ENCODE data around the gene ZCCHC3. TPM values are rescaled to one million over a fixed set of nuclear protein-coding genes. Genes with fewer than 3 reads are reported as not detected.

Gene ZCCHC3
- total RNA-seq, 1 donor from 2014 or later, result 40.0 TPM

DNA sequence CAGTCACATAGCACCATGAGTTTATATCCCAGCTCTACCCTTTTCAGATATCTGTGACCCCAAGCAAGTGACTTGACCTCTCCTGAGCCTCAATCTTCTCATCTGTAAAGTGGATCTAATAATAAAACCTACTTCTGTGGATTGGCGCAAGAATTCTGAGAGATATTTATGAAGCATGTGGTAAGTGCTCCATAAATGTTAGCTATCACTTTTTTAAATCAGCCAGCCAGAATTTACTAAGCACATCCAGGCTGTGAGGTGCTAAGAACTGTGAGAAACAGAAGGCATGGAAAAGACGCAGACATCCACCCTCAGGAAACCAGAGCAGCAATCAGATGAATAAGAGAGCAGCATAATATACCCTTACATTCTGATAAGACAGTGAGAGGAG is 7.7 kb upstream of the ZCCHC3 start:
- TF ChIP-seq, protein P1, sequence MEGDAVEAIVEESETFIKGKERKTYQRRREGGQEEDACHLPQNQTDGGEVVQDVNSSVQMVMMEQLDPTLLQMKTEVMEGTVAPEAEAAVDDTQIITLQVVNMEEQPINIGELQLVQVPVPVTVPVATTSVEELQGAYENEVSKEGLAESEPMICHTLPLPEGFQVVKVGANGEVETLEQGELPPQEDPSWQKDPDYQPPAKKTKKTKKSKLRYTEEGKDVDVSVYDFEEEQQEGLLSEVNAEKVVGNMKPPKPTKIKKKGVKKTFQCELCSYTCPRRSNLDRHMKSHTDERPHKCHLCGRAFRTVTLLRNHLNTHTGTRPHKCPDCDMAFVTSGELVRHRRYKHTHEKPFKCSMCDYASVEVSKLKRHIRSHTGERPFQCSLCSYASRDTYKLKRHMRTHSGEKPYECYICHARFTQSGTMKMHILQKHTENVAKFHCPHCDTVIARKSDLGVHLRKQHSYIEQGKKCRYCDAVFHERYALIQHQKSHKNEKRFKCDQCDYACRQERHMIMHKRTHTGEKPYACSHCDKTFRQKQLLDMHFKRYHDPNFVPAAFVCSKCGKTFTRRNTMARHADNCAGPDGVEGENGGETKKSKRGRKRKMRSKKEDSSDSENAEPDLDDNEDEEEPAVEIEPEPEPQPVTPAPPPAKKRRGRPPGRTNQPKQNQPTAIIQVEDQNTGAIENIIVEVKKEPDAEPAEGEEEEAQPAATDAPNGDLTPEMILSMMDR (IDR thresholded peaks at IDR 0.05; ENCODE audit: unreplicated experiment), result no peak
- H3K9me3 Mint-ChIP-seq (ENCODE audit: unreplicated experiment), result no peaks in the 10 kb centered on the region
- peak overlapping the region; percentile 75 for H3K27ac Mint-ChIP-seq (ENCODE audit: unreplicated experiment)
- H3K27me3 Mint-ChIP-seq (ENCODE audit: unreplicated experiment), result no peaks in the 10 kb centered on the region
- DNase-seq (ENCODE audit: low spot score), result no peak
- peaks cover 5% of the 10 kb centered on the region for H3K36me3 Mint-ChIP-seq (ENCODE audit: low read depth, unreplicated experiment)
- peaks cover 29% of the 10 kb centered on the region for H3K4me1 Mint-ChIP-seq (ENCODE audit: unreplicated experiment)
- no peak overlapping the region for H3K4me3 Mint-ChIP-seq (ENCODE audit: unreplicated experiment)

- Mint-ChIP-seq H3K27ac (ENCODE audit: unreplicated experiment) (peak within 1 kb of the TSS; percentile 75), H3K27me3 (ENCODE audit: unreplicated experiment) (peaks cover 3% of the 10 kb centered on the region), H3K36me3 (ENCODE audit: low read depth, unreplicated experiment) (peaks cover 5% of the 10 kb centered on the region), H3K9me3 (ENCODE audit: unreplicated experiment) (no peaks in the 10 kb centered on the region), H3K4me3 (ENCODE audit: unreplicated experiment) (no peak within 1 kb of the TSS), H3K4me1 (ENCODE audit: unreplicated experiment) (peaks cover 29% of the 10 kb centered on the region)
- TF ChIP-seq, protein P1 (IDR thresholded peaks at IDR 0.05; ENCODE audit: unreplicated experiment), result peak; percentile 15
- peak; percentile 91 for DNase-seq (ENCODE audit: low spot score)
Measured at GRCh38 chr20:290084-290831, 7.1 kb upstream of the ZCCHC3 start, which contains the start of gene C20orf96. C20orf96 (minus strand) TSS chr20:290750; CDS start chr20:290610, 140 bp downstream.

DNA sequence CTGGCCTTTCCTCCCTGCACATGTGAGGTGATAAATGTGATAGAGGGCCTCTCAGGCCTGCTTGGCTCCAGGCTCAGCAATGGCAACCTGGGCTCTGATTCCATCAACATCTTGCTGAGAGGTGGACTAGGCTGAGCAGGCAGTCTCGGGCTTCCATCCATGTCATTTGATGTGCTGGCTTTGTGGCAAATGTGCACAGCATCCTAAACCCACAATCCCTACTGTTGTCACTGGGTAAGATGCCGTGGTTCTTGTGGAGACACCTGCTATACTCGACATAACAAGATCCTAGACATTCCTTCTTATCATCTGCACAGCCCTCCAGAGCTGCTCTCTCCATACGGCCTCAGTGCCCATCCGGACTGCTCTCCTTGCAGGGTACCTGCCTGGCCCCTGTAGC is 2.8 kb upstream of the ZCCHC3 start:
- Mint-ChIP-seq H3K4me1 (ENCODE audit: unreplicated experiment) (peaks cover 38% of the 10 kb centered on the region), H3K27ac (ENCODE audit: unreplicated experiment) (peak overlapping the region; percentile 12), H3K27me3 (ENCODE audit: unreplicated experiment) (peaks cover 20% of the 10 kb centered on the region), H3K4me3 (ENCODE audit: unreplicated experiment) (peak overlapping the region; percentile 67), H3K9me3 (ENCODE audit: unreplicated experiment) (no peaks in the 10 kb centered on the region), H3K36me3 (ENCODE audit: low read depth, unreplicated experiment) (peaks cover 11% of the 10 kb centered on the region)
- TF ChIP-seq, protein P1 (IDR thresholded peaks at IDR 0.05; ENCODE audit: unreplicated experiment), result no peak
- DNase-seq (ENCODE audit: low spot score), result no peak

DNA sequence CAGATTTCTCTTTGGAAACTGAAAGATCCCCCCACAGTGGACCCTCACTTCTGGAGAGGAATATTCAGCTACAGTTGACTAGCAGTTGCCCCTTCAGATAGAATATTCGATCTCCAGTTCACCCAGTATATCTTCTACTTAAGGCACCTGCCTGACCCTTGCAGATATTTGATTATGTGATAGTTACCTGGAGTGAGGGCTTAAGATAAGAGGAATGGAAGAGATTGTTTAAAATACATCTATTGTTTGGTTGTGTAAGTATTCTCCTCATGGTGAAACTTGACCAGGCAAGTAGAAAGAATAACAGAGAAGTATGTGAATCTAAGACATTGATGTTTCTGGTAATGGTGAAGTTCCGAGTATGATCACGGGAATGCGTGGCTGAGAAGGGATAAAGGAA is 1.6 kb upstream of the ZCCHC3 start:
- Mint-ChIP-seq H3K4me3 (ENCODE audit: unreplicated experiment) (peak overlapping the region; percentile 83), H3K9me3 (ENCODE audit: unreplicated experiment) (no peaks in the 10 kb centered on the region), H3K27ac (ENCODE audit: unreplicated experiment) (peak overlapping the region; percentile 9)

More for the DNA sequence above, 1.6 kb upstream of the ZCCHC3 start:
- no peak for DNase-seq (ENCODE audit: low spot score)
- TF ChIP-seq, protein P1 (IDR thresholded peaks at IDR 0.05; ENCODE audit: unreplicated experiment), result no peak
- H3K36me3 Mint-ChIP-seq (ENCODE audit: low read depth, unreplicated experiment), result peaks cover 15% of the 10 kb centered on the region
- H3K4me1 Mint-ChIP-seq (ENCODE audit: unreplicated experiment), result peaks cover 41% of the 10 kb centered on the region
- peaks cover 20% of the 10 kb centered on the region for H3K27me3 Mint-ChIP-seq (ENCODE audit: unreplicated experiment)

Data from endothelial cell (in vitro differentiated cells).